GM12891 (cell line): ENCODE data around the gene NRN1L.

ENCODE experiments used
- POLR2AphosphoS5 ChIP-seq: IDR thresholded peaks from 2 replicates; pipeline ENCODE4 v1.6.1; 2011; ENCODE audit warnings: low read depth, low read length, control low read depth
- TAF1 ChIP-seq: IDR thresholded peaks from 2 replicates; pipeline ENCODE4 v1.6.1; 2011; ENCODE audit warnings: low read depth, low read length, control low read depth

GRCh38 chr16:67853670-67854069, 31.0 kb upstream of the NRN1L start:
- TF ChIP-seq POLR2AphosphoS5 (no peak), TAF1 (no peak)
